GM19328 (cell line): Measurements from ENCODE around the gene ACO2.
"Not testable (repeated sequence)": the region's sequence is repeated elsewhere in the genome, so short reads cannot be mapped to it uniquely, and the experiment has no call there.

Experiments used
- ATAC-seq: cut with Tn5 transposase; IDR thresholded peaks from one replicate; pipeline ENCODE4 v1.9.1; 2021; ENCODE audit warnings: mild to moderate bottlenecking, moderate library complexity; ENCODE audit not compliant: unreplicated experiment

Gene ACO2

GRCh38 chr22:41447435-41448188 is 21.3 kb upstream of the ACO2 start:
- ATAC-seq: no peak

GRCh38 chr22:41448189-41448808 is 20.6 kb upstream of the ACO2 start:
- peak; percentile 44 for ATAC-seq

- ATAC-seq: no peak
Measured at GRCh38 chr22:41458161-41458728, 10.7 kb upstream of the ACO2 start.

GRCh38 chr22:41459431-41459830 is 9.5 kb upstream of the ACO2 start:
- no peak for ATAC-seq

- ATAC-seq: not testable (repeated sequence)
Measured at GRCh38 chr22:41460071-41460470, 8.8 kb upstream of the ACO2 start.

GRCh38 chr22:41461901-41462300 is 7.0 kb upstream of the ACO2 start:
- no peak for ATAC-seq

- peak; percentile 12 for ATAC-seq
Measured at GRCh38 chr22:41469218-41469851, 418 bp downstream of the ACO2 start.

GRCh38 chr22:41470886-41471285 is 2.0 kb downstream of the ACO2 start:
- ATAC-seq: no peak

- no peak for ATAC-seq
Measured at GRCh38 chr22:41471568-41471967, 2.7 kb downstream of the ACO2 start.

- ATAC-seq: no peak
Measured at GRCh38 chr22:41474872-41475451, 6.0 kb downstream of the ACO2 start.

GRCh38 chr22:41478473-41478872 is 9.6 kb downstream of the ACO2 start:
- ATAC-seq: no peak

- no peak for ATAC-seq
Measured at GRCh38 chr22:41478891-41479521, 10.1 kb downstream of the ACO2 start.

GRCh38 chr22:41479671-41480396 is 10.9 kb downstream of the ACO2 start:
- ATAC-seq: no peak

GRCh38 chr22:41480397-41480735 is 11.4 kb downstream of the ACO2 start:
- no peak for ATAC-seq

- ATAC-seq: no peak
Measured at GRCh38 chr22:41481131-41481830, 12.4 kb downstream of the ACO2 start.

- no peak for ATAC-seq
Measured at GRCh38 chr22:41481925-41482318, 13.0 kb downstream of the ACO2 start.

GRCh38 chr22:41482319-41482935 is 13.5 kb downstream of the ACO2 start:
- no peak for ATAC-seq

GRCh38 chr22:41485033-41485432 is 16.1 kb downstream of the ACO2 start:
- ATAC-seq: no peak
